Measurements from ENCODE around the gene TMEM178B.

- no peak for TF ChIP-seq CTCF (IDR thresholded peaks at IDR 0.05)
- TF ChIP-seq POLR2A (IDR thresholded peaks at IDR 0.05) = no peak
Measured at GRCh38 chr7:141144921-141145629, 71.2 kb downstream of the TMEM178B start.

Data from lower leg skin (tissue), 3 donors.